HepG2 (cell line): ENCODE results near the gene TMEFF1. TPM values are rescaled to one million over a fixed set of nuclear protein-coding genes. Genes with fewer than 3 reads are reported as not detected.
A peak's percentile ranks its signal among the peaks of the same experiment; 100 is the strongest.
"Not testable (repeated sequence)": the region's sequence is repeated elsewhere in the genome, so short reads cannot be mapped to it uniquely, and the experiment has no call there.

Experiments
- ATAC-seq: fragments of 200-7000 bp; cut with Tn5 transposase; 3 replicates; pipeline ENCODE4 v1.9.1; 2020; ENCODE audit warnings: mild to moderate bottlenecking, moderate library complexity
- BruUV-seq: library from RNA; stranded (reverse); fragments of 400-500 nt; replicated peaks from 2 replicates; lab custom pipeline; 2021; lab: Mats Ljungman, UMichigan
- CTCF ChIA-PET: fragments of 300-600 bp; formaldehyde crosslinking; extraction: SDS; loops from one replicate; lab custom pipeline; 2021; ENCODE audit warnings: low total read pairs, inconsistent platforms, low intra/inter-chr PET ratio; lab: Yijun Ruan, JAX
- POLR2A ChIA-PET: fragments of 350-600 bp; sonication (Branson Sonifier 250); formaldehyde crosslinking; loops from one replicate; lab custom pipeline; 2020; ENCODE audit warnings: antibody characterized with exemption, inconsistent platforms; lab: Yijun Ruan, JAX
- DNase-seq: peaks from one replicate; pipeline ENCODE4 v3.0.0-alpha.2; 2015; ENCODE audit warnings: low spot score
- FAIRE-seq: peaks from 3 replicates; lab custom pipeline; 2011; peaks lifted over from hg19 to GRCh38; lab: Jason Lieb, UNC
- H2AFZ ChIP-seq: one replicate; pipeline ENCODE4 v1.6.1; 2011; ENCODE audit warnings: low read length, inconsistent platforms
- H3K27ac ChIP-seq: fragments of 300-600 bp; 3 replicates; pipeline ENCODE4 v1.8.0; 2011; ENCODE audit warnings: mixed run types, mild to moderate bottlenecking, mixed read lengths, low read length, inconsistent platforms; ENCODE audit not compliant: insufficient read depth; ENCODE audit errors: extremely low read length
- H3K27me3 ChIP-seq, 2 experiments: fragments of 200-600 bp in 1 of 2; 2 replicates in 1 of 2; 3 replicates in 1 of 2; pipeline versions ENCODE4 v1.6.0 to v1.8.0; 2011; ENCODE audit warnings: low read length in 2 of 2, mild to moderate bottlenecking in 2 of 2, moderate library complexity in 2 of 2, inconsistent platforms in 1 of 2; ENCODE audit not compliant: insufficient read depth in 2 of 2, control insufficient read depth in 1 of 2
- H3K36me3 ChIP-seq, 2 experiments: fragments of 200-600 bp in 1 of 2; replicated peaks in 1 of 2; 2 replicates in 1 of 2; 3 replicates in 1 of 2; pipeline versions ENCODE4 v1.5.1 to v1.8.0; 2011; ENCODE audit warnings: low read length in 2 of 2, inconsistent platforms in 1 of 2; ENCODE audit not compliant: insufficient read depth in 2 of 2, control insufficient read depth in 1 of 2
- H3K4me1 ChIP-seq: 2 replicates; pipeline ENCODE4 v1.5.1; 2012; ENCODE audit warnings: low read length, inconsistent platforms; ENCODE audit not compliant: insufficient read depth
- H3K4me2 ChIP-seq: 2 replicates; pipeline ENCODE4 v1.6.0; 2011; ENCODE audit warnings: low read depth, low read length, inconsistent platforms
- H3K4me3 ChIP-seq, 3 experiments: fragments of 200-600 bp in 1 of 3; sonication (generic), shearing (Covaris generic) in 1 of 3; replicated peaks in 1 of 3; 2 replicates each; pipeline ENCODE4 v1.5.1; 2011 to 2016; ENCODE audit warnings: low read length in 3 of 3, inconsistent platforms in 2 of 3, low read depth in 2 of 3, mild to moderate bottlenecking in 2 of 3, control low read depth in 1 of 3, mixed read lengths in 1 of 3; ENCODE audit not compliant: insufficient read depth in 1 of 3
- H3K79me2 ChIP-seq: one replicate; pipeline ENCODE4 v1.6.1; 2011; ENCODE audit warnings: low read length, inconsistent platforms; ENCODE audit not compliant: insufficient read depth
- H3K9ac ChIP-seq: 2 replicates; pipeline ENCODE4 v1.6.0; 2011; ENCODE audit warnings: mild to moderate bottlenecking, low read depth, low read length, inconsistent platforms; ENCODE audit not compliant: insufficient read depth
- H3K9me3 ChIP-seq: 2 replicates; pipeline ENCODE4 v1.5.1; 2012; ENCODE audit warnings: mild to moderate bottlenecking, low read length
- H4K20me1 ChIP-seq: 2 replicates; pipeline ENCODE4 v1.6.0; 2011; ENCODE audit warnings: inconsistent platforms, mild to moderate bottlenecking, low read length, moderate library complexity; ENCODE audit not compliant: insufficient read depth
- FOXA1 ChIP-seq, 2 experiments: fragments of 450-650 bp in 1 of 2; sonication (generic) in 1 of 2; formaldehyde crosslinking in 1 of 2; IDR thresholded peaks; 2 replicates each; pipeline versions ENCODE4 v1.4.0 to v1.6.1; 2016 to 2020; ENCODE audit warnings: missing genetic modification reagents in 1 of 2
- PRMT3 ChIP-seq: sonication (generic); formaldehyde crosslinking; IDR thresholded peaks from 2 replicates; pipeline ENCODE4 v1.8.1; 2022; ENCODE audit warnings: low read depth, mild to moderate bottlenecking, moderate library complexity, missing genetic modification reagents, borderline replicate concordance
- TCF7L2 ChIP-seq: IDR thresholded peaks from 2 replicates; pipeline ENCODE4 v1.6.1; 2011; ENCODE audit warnings: mild to moderate bottlenecking, low read depth, low read length, moderate library complexity
- ZNF451 ChIP-seq: sonication (generic); formaldehyde crosslinking; IDR thresholded peaks from 2 replicates; pipeline ENCODE4 v1.5.0; 2020; ENCODE audit warnings: mild to moderate bottlenecking, missing genetic modification reagents
- ZSCAN12 ChIP-seq: sonication (generic); formaldehyde crosslinking; IDR thresholded peaks from 2 replicates; pipeline ENCODE4 v1.9.0; 2021; ENCODE audit warnings: mild to moderate bottlenecking, missing genetic modification reagents
- in situ Hi-C: cut with HindIII; loops from 2 replicates; pipeline ENCODE4 v1.10.0; 2017; ENCODE audit warnings: low pct_unique_long_range_greater_than_20kb; ENCODE audit not compliant: extremely low pct_ligation_motif_present
- intact Hi-C: fragments of 100-400 bp; cut with micrococcal nuclease; formaldehyde crosslinking; loops from one replicate; pipeline ENCODE4 v1.10.0; 2022; ENCODE audit not compliant: unreplicated experiment
- polyA plus RNA-seq, 8 experiments: library from polyadenylated mRNA; depleted of rRNA in 3 of 8; stranded (reverse) in 7 of 8; unstranded in 1 of 8; fragments of >200 nt; fragmentation: Illumina TruSeq in 4 of 8; extraction: Trizol in 4 of 8; gene quantifications; 2 replicates each; pipeline versions ENCODE4 v1.2.1 to v1.2.3, GENCODE V29; 2011 to 2016; ENCODE audit warnings: low read depth in 4 of 8, missing spikeins in 1 of 8, mixed read lengths in 1 of 8; ENCODE audit not compliant: insufficient read depth in 1 of 8
- total RNA-seq, 5 experiments: library from RNA; depleted of rRNA; stranded (reverse); fragments of >200 nt; fragmentation: Illumina TruSeq; extraction: Trizol; gene quantifications; 2 replicates each; pipeline ENCODE4 v1.2.3, GENCODE V29; 2016; ENCODE audit warnings: low read depth in 1 of 5
- TF ChIP-seq, protein P1 (sequence below): sonication (generic); formaldehyde crosslinking; IDR thresholded peaks from 2 replicates; pipeline ENCODE4 v1.4.0; 2020; ENCODE audit warnings: missing genetic modification reagents
- TF ChIP-seq, protein P2 (sequence below): sonication (generic); formaldehyde crosslinking; IDR thresholded peaks from 2 replicates; pipeline ENCODE4 v1.8.1; 2023; ENCODE audit warnings: missing genetic modification reagents, mild to moderate bottlenecking, borderline replicate concordance
- TF ChIP-seq, protein P3 (sequence below): sonication (generic); formaldehyde crosslinking; IDR thresholded peaks from 2 replicates; pipeline ENCODE4 v1.5.0; 2020; ENCODE audit warnings: mild to moderate bottlenecking, missing genetic modification reagents, moderate library complexity

The TMEFF1 gene
- total and polyA plus RNA-seq, 2 of the 13 experiments (the other 11 are each of a cell fraction or from before 2014, with no cell fraction given), result 0.87 to 1.9 TPM

DNA sequence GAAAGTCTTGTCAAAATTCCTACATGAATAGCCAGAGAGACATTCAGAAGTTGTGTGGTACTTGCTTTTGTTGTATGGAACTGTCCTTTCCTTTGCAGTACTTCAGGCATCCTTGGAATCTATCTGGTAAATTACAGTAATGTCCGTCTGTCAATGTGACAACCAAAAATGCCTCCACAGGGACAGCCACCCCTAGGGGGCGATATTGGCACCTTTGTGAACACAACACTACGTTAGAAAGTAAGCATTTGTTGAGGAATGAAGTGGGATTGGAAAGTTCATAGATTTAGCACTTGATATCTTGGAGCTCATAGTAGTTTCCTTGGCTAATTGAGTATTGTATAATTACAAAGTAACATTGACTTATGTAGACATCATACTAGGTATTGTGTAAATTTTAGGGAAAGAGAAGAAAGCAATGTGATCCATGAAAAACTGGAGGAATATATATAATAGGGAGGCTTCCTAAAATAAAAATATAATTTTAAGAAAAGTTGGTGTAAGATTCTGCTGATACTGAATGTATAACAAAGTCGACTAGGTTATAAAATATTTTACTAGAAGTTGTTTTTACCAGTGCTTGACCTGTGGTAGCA lies 32.7 kb downstream of the TMEFF1 start (continued):
- TF ChIP-seq, protein P1, sequence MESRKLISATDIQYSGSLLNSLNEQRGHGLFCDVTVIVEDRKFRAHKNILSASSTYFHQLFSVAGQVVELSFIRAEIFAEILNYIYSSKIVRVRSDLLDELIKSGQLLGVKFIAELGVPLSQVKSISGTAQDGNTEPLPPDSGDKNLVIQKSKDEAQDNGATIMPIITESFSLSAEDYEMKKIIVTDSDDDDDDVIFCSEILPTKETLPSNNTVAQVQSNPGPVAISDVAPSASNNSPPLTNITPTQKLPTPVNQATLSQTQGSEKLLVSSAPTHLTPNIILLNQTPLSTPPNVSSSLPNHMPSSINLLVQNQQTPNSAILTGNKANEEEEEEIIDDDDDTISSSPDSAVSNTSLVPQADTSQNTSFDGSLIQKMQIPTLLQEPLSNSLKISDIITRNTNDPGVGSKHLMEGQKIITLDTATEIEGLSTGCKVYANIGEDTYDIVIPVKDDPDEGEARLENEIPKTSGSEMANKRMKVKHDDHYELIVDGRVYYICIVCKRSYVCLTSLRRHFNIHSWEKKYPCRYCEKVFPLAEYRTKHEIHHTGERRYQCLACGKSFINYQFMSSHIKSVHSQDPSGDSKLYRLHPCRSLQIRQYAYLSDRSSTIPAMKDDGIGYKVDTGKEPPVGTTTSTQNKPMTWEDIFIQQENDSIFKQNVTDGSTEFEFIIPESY (CRISPR knock-in tag), result peak; percentile 36; the same call in 1 of the 2 replicates
- TF ChIP-seq, protein P2, sequence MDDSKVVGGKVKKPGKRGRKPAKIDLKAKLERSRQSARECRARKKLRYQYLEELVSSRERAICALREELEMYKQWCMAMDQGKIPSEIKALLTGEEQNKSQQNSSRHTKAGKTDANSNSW (CRISPR knock-in tag), result no peak
- no peak for TF ChIP-seq ZNF451 (CRISPR knock-in tag)
- no peak for TF ChIP-seq ZSCAN12 (CRISPR knock-in tag)
- TF ChIP-seq TCF7L2, result no peak
- no peak for TF ChIP-seq FOXA1 (IDR thresholded peaks at IDR 0.05)
- TF ChIP-seq FOXA1 (CRISPR knock-in tag; IDR thresholded peaks at IDR 0.05), result 0 out of 2 replicates have a peak, but pooled peaks have one; percentile 29
- TF ChIP-seq, protein P3, sequence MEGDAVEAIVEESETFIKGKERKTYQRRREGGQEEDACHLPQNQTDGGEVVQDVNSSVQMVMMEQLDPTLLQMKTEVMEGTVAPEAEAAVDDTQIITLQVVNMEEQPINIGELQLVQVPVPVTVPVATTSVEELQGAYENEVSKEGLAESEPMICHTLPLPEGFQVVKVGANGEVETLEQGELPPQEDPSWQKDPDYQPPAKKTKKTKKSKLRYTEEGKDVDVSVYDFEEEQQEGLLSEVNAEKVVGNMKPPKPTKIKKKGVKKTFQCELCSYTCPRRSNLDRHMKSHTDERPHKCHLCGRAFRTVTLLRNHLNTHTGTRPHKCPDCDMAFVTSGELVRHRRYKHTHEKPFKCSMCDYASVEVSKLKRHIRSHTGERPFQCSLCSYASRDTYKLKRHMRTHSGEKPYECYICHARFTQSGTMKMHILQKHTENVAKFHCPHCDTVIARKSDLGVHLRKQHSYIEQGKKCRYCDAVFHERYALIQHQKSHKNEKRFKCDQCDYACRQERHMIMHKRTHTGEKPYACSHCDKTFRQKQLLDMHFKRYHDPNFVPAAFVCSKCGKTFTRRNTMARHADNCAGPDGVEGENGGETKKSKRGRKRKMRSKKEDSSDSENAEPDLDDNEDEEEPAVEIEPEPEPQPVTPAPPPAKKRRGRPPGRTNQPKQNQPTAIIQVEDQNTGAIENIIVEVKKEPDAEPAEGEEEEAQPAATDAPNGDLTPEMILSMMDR, result peak; percentile 80
- TF ChIP-seq PRMT3 (CRISPR knock-in tag), result no peak

DNA sequence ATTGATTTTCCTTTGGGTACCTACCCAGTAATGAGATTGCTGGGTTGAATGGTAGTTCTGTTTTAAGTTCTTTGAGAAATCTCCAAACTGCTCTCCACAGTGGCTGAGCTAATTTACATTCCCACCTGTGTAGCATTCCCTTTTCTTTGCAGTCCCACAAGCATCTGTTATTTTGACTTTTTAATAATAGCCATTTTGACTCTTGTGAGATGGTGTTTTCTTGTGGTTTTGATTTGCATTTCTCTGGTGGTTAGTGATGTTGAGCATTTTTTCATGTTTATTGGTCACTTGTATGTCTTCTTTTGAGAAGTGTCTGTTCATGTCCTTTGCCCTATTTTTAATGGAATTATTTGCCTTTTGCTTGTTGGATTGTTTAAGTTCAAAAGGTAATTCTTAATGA lies 34.4 kb downstream of the TMEFF1 start:
- intact Hi-C loops, ATAC-seq: not testable (repeated sequence)

More for the DNA sequence above, 34.4 kb downstream of the TMEFF1 start:
- POLR2A ChIA-PET, CTCF ChIA-PET, H3K27me3 ChIP-seq, H3K79me2 ChIP-seq, DNase-seq, H3K9ac ChIP-seq, H3K27ac ChIP-seq, H2AFZ ChIP-seq, H3K4me1 ChIP-seq, H3K9me3 ChIP-seq, H3K36me3 ChIP-seq, H3K4me3 ChIP-seq, H4K20me1 ChIP-seq, H3K4me2 ChIP-seq, BruUV-seq: not testable (repeated sequence)
- in situ Hi-C loops, result loop anchor here (5.0 kb wide), 1 partner anchor 85 kb away; no protein-coding TSS in a partner anchor
- FAIRE-seq, result peak; percentile 4
